Memory B cell (primary cell): ENCODE measurements around the gene ABLIM3.

ENCODE experiments used
- ATAC-seq: fragments of 150-1000 bp; cut with Tn5 transposase; 2 replicates; pipeline ENCODE4 v1.10.0; 2021; ENCODE audit warnings: low read depth, mild to moderate bottlenecking, moderate library complexity
- DNase-seq, 2 donors: peaks; one replicate each; pipeline ENCODE4 v3.0.0; 2022; ENCODE audit warnings: low spot score in 2 of 2
- H3K27ac Mint-ChIP-seq: one replicate; pipeline ENCODE4 v1.8.0; 2022; ENCODE audit warnings: mild to moderate bottlenecking, moderate library complexity, mixed read lengths
- H3K27me3 Mint-ChIP-seq: one replicate; pipeline ENCODE4 v1.8.0; 2022; ENCODE audit warnings: mixed read lengths
- H3K36me3 Mint-ChIP-seq: one replicate; pipeline ENCODE4 v1.8.0; 2022; ENCODE audit warnings: mild to moderate bottlenecking, mixed read lengths
- H3K4me1 Mint-ChIP-seq: one replicate; pipeline ENCODE4 v1.8.0; 2022; ENCODE audit warnings: mixed read lengths
- H3K4me3 Mint-ChIP-seq: one replicate; pipeline ENCODE4 v1.8.0; 2022; ENCODE audit warnings: mild to moderate bottlenecking, moderate library complexity, mixed read lengths
- H3K9me3 Mint-ChIP-seq: one replicate; pipeline ENCODE4 v1.8.0; 2022; ENCODE audit warnings: mixed read lengths

The ABLIM3 gene

DNA sequence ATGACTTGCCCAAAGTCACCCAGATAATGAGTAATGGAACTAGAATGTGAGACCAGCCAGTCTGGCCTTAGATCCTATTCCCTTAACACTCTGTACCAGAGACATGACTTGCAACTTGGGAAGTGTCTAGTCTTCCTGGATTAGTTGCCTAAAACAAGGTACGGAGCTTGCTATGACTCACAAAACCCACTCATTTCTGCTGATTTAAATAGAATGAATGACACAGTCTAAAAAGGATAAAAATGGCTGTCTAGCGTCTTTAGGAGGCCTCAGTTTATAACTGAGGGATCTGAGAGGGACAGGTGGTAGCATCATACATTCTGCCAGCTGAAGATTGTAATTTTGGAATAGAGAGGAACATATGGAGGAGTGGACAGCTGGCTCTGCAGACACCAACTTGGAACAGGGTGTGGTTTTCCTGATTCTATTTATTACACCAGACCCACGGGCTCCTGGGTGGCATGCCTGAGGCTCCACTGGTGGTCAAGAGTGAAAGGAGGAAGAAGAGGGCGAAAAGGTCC, 62.7 kb downstream of the ABLIM3 start:
- DNase-seq: no peak
- H3K9me3 Mint-ChIP-seq: no peaks in the 10 kb centered on the region
- no peak overlapping the region for H3K4me3 Mint-ChIP-seq
- H3K36me3 Mint-ChIP-seq: no peaks in the 10 kb centered on the region
- H3K27ac Mint-ChIP-seq: no peak overlapping the region
- H3K4me1 Mint-ChIP-seq: no peaks in the 10 kb centered on the region
- ATAC-seq: no peak
- peaks cover 4% of the 10 kb centered on the region for H3K27me3 Mint-ChIP-seq

DNA sequence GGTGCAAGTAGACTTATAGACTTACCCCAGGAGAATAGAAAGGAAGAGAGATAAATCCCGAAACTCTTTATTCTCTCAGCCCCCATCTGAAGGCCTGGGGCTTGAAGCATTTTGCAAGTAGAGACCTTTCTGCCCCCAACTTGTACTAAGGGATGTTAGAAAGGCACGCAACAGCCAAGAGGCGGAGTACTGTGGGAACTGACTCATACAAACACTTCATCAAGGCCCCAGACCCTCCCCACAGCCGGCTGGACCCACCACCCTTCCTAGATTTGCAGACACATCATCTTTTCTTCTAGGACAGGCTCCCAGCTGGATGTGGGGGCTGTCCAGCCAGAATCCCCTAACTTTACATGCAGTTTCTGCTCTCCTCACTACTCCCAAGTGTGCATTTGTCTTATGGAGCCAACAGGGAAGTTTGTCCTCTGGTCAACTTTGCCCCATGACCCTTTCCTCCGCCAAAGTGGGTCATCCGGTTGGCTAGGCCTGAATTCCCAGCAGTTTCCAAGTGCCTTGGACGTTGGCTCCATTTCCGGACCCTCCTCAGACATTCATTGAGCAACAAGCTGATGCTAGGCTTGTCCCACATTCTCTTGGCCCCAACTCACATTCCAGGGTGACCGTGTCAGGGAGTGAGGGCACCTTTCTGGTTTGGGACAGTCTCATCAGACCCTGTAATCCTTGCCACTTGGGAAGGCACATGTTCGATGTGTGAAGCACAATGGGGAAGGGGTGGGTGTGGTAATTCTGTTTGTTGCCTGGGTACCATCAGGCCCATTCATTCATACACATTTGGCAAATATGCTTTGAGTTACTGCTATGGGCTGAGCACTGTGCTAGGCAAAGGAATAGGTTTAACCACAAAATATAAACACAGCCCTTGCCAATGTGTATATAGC, 64.6 kb downstream of the ABLIM3 start:
- H3K27me3 Mint-ChIP-seq: peaks cover 4% of the 10 kb centered on the region
- ATAC-seq (no peak), DNase-seq (no peak)
- no peak overlapping the region for H3K27ac Mint-ChIP-seq
- H3K9me3 Mint-ChIP-seq: no peaks in the 10 kb centered on the region
- no peaks in the 10 kb centered on the region for H3K36me3 Mint-ChIP-seq
- no peaks in the 10 kb centered on the region for H3K4me1 Mint-ChIP-seq
- H3K4me3 Mint-ChIP-seq: no peak overlapping the region

DNA sequence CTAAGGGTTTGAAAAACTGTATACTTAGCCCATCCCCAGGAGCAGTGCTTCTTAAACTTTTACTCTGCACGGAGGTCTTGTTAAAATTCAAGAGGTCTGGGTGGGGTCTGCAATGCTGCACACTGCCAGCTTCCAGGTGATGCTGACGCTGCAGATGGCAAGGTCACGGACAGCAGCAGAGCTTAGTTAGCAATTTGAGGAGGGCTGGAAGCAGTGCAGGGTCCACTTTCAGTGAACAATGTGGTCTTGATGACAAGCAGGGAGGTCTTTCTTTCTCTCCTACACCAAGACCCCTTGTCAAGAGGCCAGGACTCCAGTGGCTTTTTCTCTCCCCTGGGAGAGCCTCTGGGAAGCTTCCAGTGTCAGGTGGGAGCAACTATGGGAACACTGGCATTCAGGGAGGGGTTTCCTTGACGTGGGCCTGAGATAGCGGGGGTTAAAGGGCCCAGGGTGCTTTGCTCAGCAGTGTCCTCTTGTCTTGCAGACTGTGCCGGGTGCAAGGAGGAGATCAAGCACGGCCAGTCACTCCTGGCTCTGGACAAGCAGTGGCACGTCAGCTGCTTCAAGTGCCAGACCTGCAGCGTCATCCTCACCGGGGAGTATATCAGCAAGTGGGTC, 65.3 kb downstream of the ABLIM3 start:
- Mint-ChIP-seq H3K9me3 (no peaks in the 10 kb centered on the region), H3K36me3 (no peaks in the 10 kb centered on the region), H3K4me1 (no peaks in the 10 kb centered on the region), H3K27ac (no peak overlapping the region), H3K27me3 (peaks cover 4% of the 10 kb centered on the region), H3K4me3 (no peak overlapping the region)
- ATAC-seq (no peak), DNase-seq (no peak)

DNA sequence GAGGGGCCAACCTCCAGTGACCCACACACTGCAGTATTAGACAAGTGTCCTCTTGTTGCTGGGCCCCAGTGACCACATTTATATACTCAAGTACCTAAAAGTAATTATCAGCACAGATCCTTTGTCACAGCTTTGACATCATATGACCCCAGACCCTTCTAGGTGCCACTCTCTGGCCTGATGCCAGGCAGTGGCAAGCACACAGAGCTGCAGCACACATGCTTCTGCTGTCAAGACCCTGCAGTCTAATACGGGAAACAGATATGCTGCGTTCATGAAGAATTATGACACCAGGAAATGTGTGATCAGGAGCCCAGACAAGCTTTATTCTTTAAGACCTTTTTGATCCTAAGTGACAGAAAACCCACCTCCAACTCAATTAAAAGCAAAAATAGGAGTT, 66.5 kb downstream of the ABLIM3 start:
- Mint-ChIP-seq H3K27ac (no peak overlapping the region), H3K27me3 (peaks cover 9% of the 10 kb centered on the region), H3K36me3 (no peaks in the 10 kb centered on the region), H3K4me1 (no peaks in the 10 kb centered on the region), H3K9me3 (no peaks in the 10 kb centered on the region), H3K4me3 (no peak overlapping the region)
- ATAC-seq: no peak
- DNase-seq: no peak

DNA sequence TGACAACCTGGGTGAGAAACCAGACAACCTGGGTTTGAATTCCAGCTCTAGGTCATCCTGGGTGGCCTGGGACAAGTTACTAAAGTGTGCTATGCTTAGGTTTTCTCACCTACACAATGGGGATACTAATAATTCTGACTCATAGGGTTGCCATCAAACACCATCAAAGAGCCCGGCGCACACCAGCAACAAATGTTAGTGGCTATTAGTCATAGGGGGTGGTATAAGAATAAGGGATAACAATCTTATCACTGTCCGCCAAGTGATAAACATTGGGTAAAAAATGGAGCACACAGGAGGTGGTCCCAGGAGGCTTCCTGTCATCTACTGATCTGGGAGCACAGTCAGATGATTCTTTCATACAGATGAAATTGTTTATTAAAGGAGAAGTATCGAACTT, 68.9 kb downstream of the ABLIM3 start:
- Mint-ChIP-seq H3K4me1 (no peaks in the 10 kb centered on the region), H3K27me3 (peaks cover 9% of the 10 kb centered on the region), H3K9me3 (no peaks in the 10 kb centered on the region), H3K4me3 (no peak overlapping the region), H3K36me3 (no peaks in the 10 kb centered on the region), H3K27ac (no peak overlapping the region)
- ATAC-seq (no peak), DNase-seq (no peak)

DNA sequence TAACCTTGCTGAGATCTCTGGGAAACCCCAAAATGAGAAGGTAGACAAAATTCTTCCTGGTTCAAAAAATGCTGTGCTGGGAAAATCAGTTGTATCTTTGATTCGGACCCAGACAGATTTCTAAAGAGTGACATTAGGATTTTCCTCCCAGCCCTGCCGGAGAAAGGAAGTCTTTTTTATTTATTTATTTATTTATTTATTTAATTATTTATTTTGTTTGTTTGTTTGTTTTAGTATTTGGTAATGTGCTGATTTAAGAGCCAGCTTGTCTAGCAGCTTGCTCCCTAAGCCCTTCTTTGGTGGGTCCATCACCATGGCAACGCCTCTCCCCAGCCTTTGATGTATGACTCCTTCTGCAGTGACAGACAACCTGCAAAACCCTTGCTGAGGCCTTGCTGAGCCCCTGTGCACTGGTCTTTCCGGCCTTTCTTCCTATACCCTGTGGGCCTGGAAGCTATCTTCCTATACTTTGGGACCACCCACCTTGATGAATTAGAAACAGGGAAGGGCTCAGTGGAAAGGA, 69.7 kb downstream of the ABLIM3 start:
- H3K4me1 Mint-ChIP-seq: no peaks in the 10 kb centered on the region

DNA sequence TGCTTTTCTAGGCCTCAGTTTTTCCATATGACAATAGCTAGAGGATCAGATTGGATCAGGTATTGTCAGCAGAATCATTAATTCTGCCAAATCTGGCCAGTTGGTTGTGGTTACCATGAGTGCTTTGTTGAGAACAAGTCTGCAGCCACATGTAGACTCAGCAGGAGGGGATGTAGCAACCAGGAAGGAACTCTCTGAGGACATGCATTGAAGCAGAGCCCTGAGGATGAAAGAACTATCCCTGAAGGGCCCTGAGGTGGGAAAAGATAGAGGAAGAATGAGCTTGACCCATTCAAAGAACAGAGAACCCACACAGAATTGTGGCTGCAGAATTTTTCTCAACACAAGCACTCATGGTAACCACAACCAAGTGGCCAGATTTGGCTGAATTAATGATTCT, 70.3 kb downstream of the ABLIM3 start:
- Mint-ChIP-seq H3K27ac (no peak overlapping the region), H3K36me3 (no peaks in the 10 kb centered on the region), H3K4me1 (no peaks in the 10 kb centered on the region), H3K27me3 (peaks cover 7% of the 10 kb centered on the region), H3K9me3 (no peaks in the 10 kb centered on the region), H3K4me3 (no peak overlapping the region)
- no peak for ATAC-seq
- DNase-seq: no peak

More for the DNA sequence above, 69.7 kb downstream of the ABLIM3 start:
- Mint-ChIP-seq H3K36me3 (no peaks in the 10 kb centered on the region), H3K27me3 (peaks cover 7% of the 10 kb centered on the region), H3K4me3 (no peak overlapping the region), H3K9me3 (no peaks in the 10 kb centered on the region), H3K27ac (no peak overlapping the region)
- DNase-seq: no peak
- no peak for ATAC-seq

DNA sequence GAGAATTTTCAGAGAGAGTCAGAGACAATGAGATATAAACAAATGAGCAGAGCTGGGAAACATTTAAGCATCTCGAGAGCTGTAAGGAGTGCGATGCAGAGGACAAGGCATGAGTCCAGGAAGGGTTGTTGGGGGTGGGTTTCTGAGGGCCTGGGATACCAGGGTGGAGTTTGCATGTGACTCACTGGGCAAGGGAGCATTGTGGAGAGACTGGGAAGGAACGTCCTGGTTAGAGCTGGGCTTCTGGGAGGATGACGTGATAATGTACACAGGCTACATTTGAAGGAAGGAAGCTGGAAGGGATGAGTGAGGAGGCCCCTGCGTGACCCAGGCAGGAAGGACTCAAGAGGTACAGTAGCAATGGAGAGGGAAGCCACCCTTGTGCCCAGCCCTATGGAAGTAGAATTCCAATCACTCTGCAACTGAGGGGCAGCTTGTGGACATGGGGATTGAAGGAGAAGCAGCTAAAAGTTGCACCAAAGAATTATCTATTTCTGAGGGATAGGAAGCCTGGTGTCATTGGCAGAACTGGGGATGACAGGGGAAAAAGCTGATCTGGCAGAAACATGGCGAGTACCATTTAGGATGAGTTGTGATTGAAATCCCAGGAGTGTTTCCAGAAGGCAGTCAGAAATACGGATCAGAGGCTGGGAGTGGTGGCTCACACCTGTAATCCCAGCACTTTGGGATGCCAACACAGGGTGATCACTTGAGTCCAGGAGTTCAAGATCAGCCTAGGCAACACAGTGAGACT, 71.1 kb downstream of the ABLIM3 start:
- peaks cover 7% of the 10 kb centered on the region for H3K27me3 Mint-ChIP-seq
- H3K9me3 Mint-ChIP-seq: no peaks in the 10 kb centered on the region
- DNase-seq (no peak), ATAC-seq (no peak)
- no peaks in the 10 kb centered on the region for H3K36me3 Mint-ChIP-seq
- H3K4me3 Mint-ChIP-seq: no peak overlapping the region
- no peaks in the 10 kb centered on the region for H3K4me1 Mint-ChIP-seq
- no peak overlapping the region for H3K27ac Mint-ChIP-seq

DNA sequence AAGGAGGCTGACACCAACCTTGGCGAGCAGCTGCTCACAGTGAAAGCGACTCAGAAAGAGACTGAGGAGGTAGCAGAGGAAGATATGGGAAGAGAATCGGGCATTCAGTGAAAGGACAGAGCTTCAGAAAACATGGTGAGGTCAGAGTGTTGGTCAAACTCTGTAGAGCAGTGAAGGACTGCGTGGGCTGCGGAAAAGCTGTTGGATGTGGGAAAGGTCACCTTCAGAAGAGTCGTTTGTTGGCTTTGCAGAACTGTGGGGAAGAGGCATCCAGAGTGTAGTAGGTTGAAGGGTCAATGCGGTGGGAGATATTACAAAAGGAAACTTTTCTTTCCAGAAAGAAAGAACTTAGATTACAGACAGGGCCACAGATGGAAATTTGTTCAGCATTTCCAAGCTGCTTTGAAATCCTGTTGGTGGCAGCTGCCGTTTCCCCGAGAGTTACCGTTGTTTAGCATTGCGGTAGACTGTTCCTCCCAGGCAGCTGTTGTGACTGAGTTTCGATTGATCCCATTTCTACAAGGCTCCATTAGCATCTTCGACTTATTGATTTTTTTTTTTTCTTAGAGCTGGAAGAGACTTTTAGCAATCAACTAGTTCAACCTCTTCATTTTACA, 72.1 kb downstream of the ABLIM3 start:
- Mint-ChIP-seq H3K4me1 (no peaks in the 10 kb centered on the region), H3K9me3 (no peaks in the 10 kb centered on the region), H3K27ac (no peak overlapping the region), H3K36me3 (no peaks in the 10 kb centered on the region), H3K27me3 (peaks cover 5% of the 10 kb centered on the region), H3K4me3 (no peak overlapping the region)
- DNase-seq (no peak), ATAC-seq (no peak)

DNA sequence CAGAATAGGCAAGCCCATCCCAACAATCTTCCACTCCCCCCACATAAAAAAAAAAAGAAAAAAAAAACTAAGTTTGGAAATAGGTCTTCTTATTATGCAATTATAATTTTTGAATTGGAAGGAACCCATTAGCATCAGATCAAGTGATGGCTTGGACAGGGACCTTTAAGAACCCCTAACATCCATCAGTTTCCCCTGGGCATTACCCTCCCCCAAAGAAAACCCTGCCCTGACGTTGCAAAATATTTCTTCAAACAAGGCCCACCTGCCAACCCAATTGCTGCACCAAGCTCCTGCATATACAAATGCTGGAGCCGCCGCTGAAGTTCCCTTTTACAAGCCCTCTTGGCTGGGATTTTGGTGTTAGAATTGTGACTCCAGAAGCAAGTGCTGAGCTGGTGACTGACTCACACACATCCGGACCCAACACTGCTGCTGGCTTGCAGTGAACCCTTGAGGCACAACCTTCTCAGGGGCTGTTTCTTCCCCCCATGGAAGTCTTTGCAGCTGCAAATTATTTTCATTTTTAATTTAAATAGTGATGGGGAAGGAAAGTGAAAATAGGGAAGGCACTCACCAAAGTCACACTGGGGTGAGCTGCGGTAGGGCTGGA, 74.3 kb downstream of the ABLIM3 start:
- Mint-ChIP-seq H3K36me3 (no peaks in the 10 kb centered on the region), H3K4me1 (no peaks in the 10 kb centered on the region), H3K9me3 (no peaks in the 10 kb centered on the region), H3K27me3 (peaks cover 12% of the 10 kb centered on the region), H3K27ac (no peak overlapping the region), H3K4me3 (no peak overlapping the region)
- ATAC-seq (no peak), DNase-seq (no peak)

DNA sequence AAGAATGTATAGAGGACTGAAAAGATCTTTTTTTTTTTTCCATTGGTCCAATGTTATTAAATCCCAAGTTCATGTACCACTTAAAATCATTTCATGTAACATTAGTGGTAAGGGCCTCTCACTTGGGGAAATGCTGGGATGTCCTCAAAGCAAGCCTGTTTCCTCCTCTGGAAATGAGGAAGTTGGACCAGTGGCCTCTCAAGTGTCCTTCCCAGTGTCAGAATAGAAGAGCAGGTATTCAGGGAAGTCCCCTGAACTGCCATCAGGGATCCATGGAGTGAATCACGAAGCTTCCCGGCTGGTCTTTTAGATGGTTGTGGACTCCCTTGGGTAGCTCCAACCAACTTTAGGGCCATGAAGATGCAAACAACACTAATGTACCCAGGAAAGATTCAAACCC, 75.2 kb downstream of the ABLIM3 start:
- Mint-ChIP-seq H3K4me1 (no peaks in the 10 kb centered on the region), H3K36me3 (no peaks in the 10 kb centered on the region), H3K27ac (no peak overlapping the region), H3K9me3 (no peaks in the 10 kb centered on the region), H3K27me3 (peaks cover 12% of the 10 kb centered on the region), H3K4me3 (no peak overlapping the region)
- ATAC-seq (no peak), DNase-seq (no peak)

DNA sequence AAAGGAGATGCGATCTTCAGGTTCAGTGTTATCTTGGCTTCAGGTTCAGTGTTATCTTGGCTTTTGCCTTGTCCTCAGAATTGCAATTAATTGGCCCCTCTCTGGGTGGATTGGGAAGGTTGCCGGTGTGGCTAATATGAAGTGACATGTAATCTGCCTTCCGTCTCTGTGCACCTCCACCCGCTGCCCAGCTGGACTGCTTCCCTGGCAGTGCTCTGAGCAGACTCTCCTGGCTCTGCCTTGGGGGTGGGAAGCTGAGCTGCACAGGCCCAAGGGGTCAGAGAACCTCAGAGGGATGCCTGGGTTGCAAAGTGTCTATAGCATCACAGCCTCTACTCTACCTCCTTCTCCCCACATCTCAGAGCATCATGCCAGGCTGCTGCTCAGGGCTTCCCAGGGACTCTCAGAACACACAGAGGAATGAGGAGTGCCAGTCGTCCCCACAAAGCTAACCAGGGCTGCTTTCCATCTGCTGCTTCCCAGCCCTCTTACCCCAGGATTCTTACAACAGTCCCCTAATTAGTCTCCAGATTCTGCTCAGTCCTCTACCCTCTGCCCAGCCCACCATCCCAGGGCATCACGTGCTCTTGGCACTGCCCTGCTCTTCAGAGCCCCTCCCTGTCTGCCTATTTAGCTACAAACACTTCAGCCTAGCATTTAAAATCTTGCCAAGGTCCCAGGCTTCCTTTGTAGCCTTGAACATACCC, 76.0 kb downstream of the ABLIM3 start:
- Mint-ChIP-seq H3K4me1 (no peaks in the 10 kb centered on the region), H3K4me3 (no peak overlapping the region), H3K9me3 (no peaks in the 10 kb centered on the region), H3K27ac (no peak overlapping the region), H3K36me3 (no peaks in the 10 kb centered on the region), H3K27me3 (peaks cover 8% of the 10 kb centered on the region)
- DNase-seq (no peak), ATAC-seq (no peak)

DNA sequence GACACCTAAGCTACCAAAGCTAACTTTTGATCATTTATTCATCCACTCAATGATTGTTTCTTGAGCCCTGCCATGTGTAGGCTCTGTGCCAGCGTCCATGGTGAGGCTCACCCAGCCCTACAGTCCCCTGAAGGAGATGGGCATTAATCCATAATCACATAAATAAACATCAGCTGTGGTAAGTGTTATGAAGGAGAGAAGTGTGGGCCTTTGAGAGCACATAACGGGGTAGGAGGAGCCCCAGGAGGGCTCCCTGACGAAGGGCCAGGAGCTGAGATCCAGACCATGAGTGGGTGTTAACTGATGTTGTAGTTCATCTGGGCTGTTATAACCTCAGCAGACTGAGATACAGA, 76.5 kb downstream of the ABLIM3 start:
- no peaks in the 10 kb centered on the region for H3K4me1 Mint-ChIP-seq
- ATAC-seq (no peak), DNase-seq (no peak)
- no peaks in the 10 kb centered on the region for H3K9me3 Mint-ChIP-seq
- H3K36me3 Mint-ChIP-seq: no peaks in the 10 kb centered on the region
- H3K27ac Mint-ChIP-seq: no peak overlapping the region
- H3K27me3 Mint-ChIP-seq: peaks cover 7% of the 10 kb centered on the region
- H3K4me3 Mint-ChIP-seq: no peak overlapping the region
